GM03348 (cell line): ENCODE measurements around the gene UBAC2.
A peak's percentile ranks its signal among the peaks of the same experiment; 100 is the strongest.
"Not testable (repeated sequence)": the region's sequence is repeated elsewhere in the genome, so short reads cannot be mapped to it uniquely, and the experiment has no call there.

Source experiments
- DNase-seq: peaks from one replicate; pipeline ENCODE4 v3.0.0; 2012; ENCODE audit warnings: low spot score

UBAC2 gene

GRCh38 chr13:99249178-99249577 lies 48.5 kb downstream of the UBAC2 start:
- not testable (repeated sequence) for DNase-seq

- DNase-seq: not testable (repeated sequence)
Observed at GRCh38 chr13:99249606-99250005, 49.0 kb downstream of the UBAC2 start.

- DNase-seq: no peak
Observed at GRCh38 chr13:99250982-99251825, 50.5 kb downstream of the UBAC2 start.

- DNase-seq: no peak
Observed at GRCh38 chr13:99251921-99252320, 51.3 kb downstream of the UBAC2 start.

- DNase-seq: no peak
Observed at GRCh38 chr13:99254830-99255229, 54.2 kb downstream of the UBAC2 start.

GRCh38 chr13:99255271-99255670 lies 54.6 kb downstream of the UBAC2 start:
- DNase-seq: no peak

- DNase-seq: no peak
Observed at GRCh38 chr13:99256283-99256682, 55.6 kb downstream of the UBAC2 start.

GRCh38 chr13:99256709-99257108 lies 56.1 kb downstream of the UBAC2 start:
- peak; percentile 70 for DNase-seq

GRCh38 chr13:99257291-99257690 lies 56.6 kb downstream of the UBAC2 start:
- DNase-seq: no peak

GRCh38 chr13:99258210-99258860 lies 57.7 kb downstream of the UBAC2 start, which contains the start of gene GPR18:
Gene GPR18 (minus strand): TSS chr13:99258379. CDS start chr13:99255872, 2,507 bp downstream.
- DNase-seq: no peak

- no peak for DNase-seq
Observed at GRCh38 chr13:99258946-99259345, 58.3 kb downstream of the UBAC2 start.

GRCh38 chr13:99260216-99260615 lies 59.6 kb downstream of the UBAC2 start:
- peak; percentile 38 for DNase-seq

GRCh38 chr13:99261059-99261458 lies 60.4 kb downstream of the UBAC2 start:
- DNase-seq: no peak

GRCh38 chr13:99263126-99263785 lies 62.6 kb downstream of the UBAC2 start:
- DNase-seq: no peak

GRCh38 chr13:99264051-99264450 lies 63.4 kb downstream of the UBAC2 start:
- no peak for DNase-seq

GRCh38 chr13:99265162-99265800 lies 64.6 kb downstream of the UBAC2 start:
- no peak for DNase-seq

- DNase-seq: peak; percentile 64
Observed at GRCh38 chr13:99265821-99266426, 65.3 kb downstream of the UBAC2 start.

- DNase-seq: no peak
Observed at GRCh38 chr13:99266827-99267226, 66.2 kb downstream of the UBAC2 start.

- no peak for DNase-seq
Observed at GRCh38 chr13:99267927-99268326, 67.3 kb downstream of the UBAC2 start.

- no peak for DNase-seq
Observed at GRCh38 chr13:99268822-99269221, 68.2 kb downstream of the UBAC2 start.

GRCh38 chr13:99269627-99270241 lies 69.1 kb downstream of the UBAC2 start:
- DNase-seq: peak; percentile 61
